H9 (cell line): ENCODE results near the gene GBA2. TPM values are rescaled to one million over a fixed set of nuclear protein-coding genes. Genes with fewer than 3 reads are reported as not detected.

ENCODE experiments used
- DNase-seq: peaks from one replicate; pipeline ENCODE4 v3.0.0-alpha.2; 2017
- H2AFZ ChIP-seq: one replicate; pipeline ENCODE4 v1.6.1; 2013; ENCODE audit warnings: mild to moderate bottlenecking, low read length, control low read depth, moderate library complexity
- H2AK5ac ChIP-seq: 2 replicates; pipeline ENCODE4 v1.6.1; 2013; ENCODE audit warnings: low read length, control low read depth, mixed read lengths; ENCODE audit not compliant: insufficient read length
- H2BK120ac ChIP-seq: one replicate; pipeline ENCODE4 v1.6.1; 2013; ENCODE audit warnings: low read depth, mild to moderate bottlenecking, low read length, control low read depth, inconsistent platforms; ENCODE audit not compliant: poor library complexity, severe bottlenecking
- H2BK12ac ChIP-seq: 2 replicates; pipeline ENCODE4 v1.6.1; 2013; ENCODE audit warnings: low read length, control low read depth, mixed read lengths, low read depth; ENCODE audit not compliant: insufficient read length
- H2BK15ac ChIP-seq: 2 replicates; pipeline ENCODE4 v1.6.1; 2013; ENCODE audit warnings: low read depth, low read length, control low read depth
- H2BK20ac ChIP-seq: one replicate; pipeline ENCODE4 v1.6.1; 2013; ENCODE audit warnings: low read depth, mild to moderate bottlenecking, low read length, control low read depth, inconsistent platforms; ENCODE audit not compliant: poor library complexity, severe bottlenecking
- H2BK5ac ChIP-seq: 2 replicates; pipeline ENCODE4 v1.6.1; 2013; ENCODE audit warnings: low read length, control low read depth, mixed read lengths; ENCODE audit not compliant: insufficient read length
- H3K14ac ChIP-seq: 2 replicates; pipeline ENCODE4 v1.6.1; 2013; ENCODE audit warnings: low read length, control low read depth; ENCODE audit not compliant: insufficient read depth
- H3K18ac ChIP-seq: 2 replicates; pipeline ENCODE4 v1.6.1; 2013; ENCODE audit warnings: low read depth, mild to moderate bottlenecking, mixed read lengths, low read length, control low read depth; ENCODE audit not compliant: insufficient read length
- H3K23ac ChIP-seq: 2 replicates; pipeline ENCODE4 v1.6.1; 2013; ENCODE audit warnings: low read length, control low read depth, mixed read lengths, low read depth; ENCODE audit not compliant: insufficient read length
- H3K23me2 ChIP-seq: 2 replicates; pipeline ENCODE4 v1.6.1; 2013; ENCODE audit warnings: low read depth, mild to moderate bottlenecking, mixed read lengths, low read length, control low read depth; ENCODE audit not compliant: insufficient read length, poor library complexity, severe bottlenecking
- H3K27ac ChIP-seq: 2 replicates; pipeline ENCODE4 v1.5.1; 2013; ENCODE audit warnings: low read length, control low read depth, mixed read lengths, low read depth; ENCODE audit not compliant: insufficient read length
- H3K27me3 ChIP-seq: 2 replicates; pipeline ENCODE4 v1.6.1; 2013; ENCODE audit warnings: low read length, control low read depth, inconsistent platforms; ENCODE audit not compliant: insufficient read depth
- H3K4ac ChIP-seq: 2 replicates; pipeline ENCODE4 v1.6.1; 2013; ENCODE audit warnings: low read depth, mild to moderate bottlenecking, control low read depth, inconsistent platforms, low read length, moderate library complexity
- H3K4me1 ChIP-seq: 2 replicates; pipeline ENCODE4 v1.6.1; 2013; ENCODE audit warnings: low read length, control low read depth, inconsistent platforms; ENCODE audit not compliant: insufficient read depth
- H3K4me2 ChIP-seq: 2 replicates; pipeline ENCODE4 v1.6.1; 2013; ENCODE audit warnings: low read length, control low read depth, mixed read lengths; ENCODE audit not compliant: insufficient read length, insufficient read depth
- H3K56ac ChIP-seq: 2 replicates; pipeline ENCODE4 v1.6.1; 2013; ENCODE audit warnings: low read depth, mild to moderate bottlenecking, mixed read lengths, low read length, control low read depth; ENCODE audit not compliant: insufficient read length
- H3K79me1 ChIP-seq: 2 replicates; pipeline ENCODE4 v1.6.1; 2013; ENCODE audit warnings: low read depth, mild to moderate bottlenecking, moderate library complexity, low read length, control low read depth, inconsistent platforms; ENCODE audit not compliant: insufficient read depth, poor library complexity, severe bottlenecking
- H3K79me2 ChIP-seq: 2 replicates; pipeline ENCODE4 v1.6.1; 2013; ENCODE audit warnings: low read length, control low read depth, inconsistent platforms; ENCODE audit not compliant: insufficient read depth
- H3K9ac ChIP-seq: 2 replicates; pipeline ENCODE4 v1.6.1; 2013; ENCODE audit warnings: low read length, control low read depth, mixed read lengths; ENCODE audit not compliant: insufficient read length; ENCODE audit errors: extremely low read depth
- H3K9me3 ChIP-seq: one replicate; pipeline ENCODE4 v1.6.1; 2013; ENCODE audit warnings: low read depth, low read length, inconsistent platforms; ENCODE audit not compliant: control insufficient read depth
- H3T11ph ChIP-seq: one replicate; pipeline ENCODE4 v1.6.1; 2013; ENCODE audit warnings: mild to moderate bottlenecking, low read length, control low read depth, inconsistent platforms
- H4K20me1 ChIP-seq: one replicate; pipeline ENCODE4 v1.6.1; 2013; ENCODE audit not compliant: control insufficient read depth, insufficient read length, insufficient read depth
- H4K5ac ChIP-seq: 2 replicates; pipeline ENCODE4 v1.6.1; 2013; ENCODE audit warnings: low read depth, mild to moderate bottlenecking, mixed read lengths, low read length, control low read depth; ENCODE audit not compliant: insufficient read length
- H4K8ac ChIP-seq: replicated peaks from 2 replicates; pipeline ENCODE4 v1.6.1; 2013; ENCODE audit warnings: low read length, control low read depth, mixed read lengths, low read depth; ENCODE audit not compliant: insufficient read length
- H4K91ac ChIP-seq: 2 replicates; pipeline ENCODE4 v1.6.1; 2013; ENCODE audit warnings: low read depth, mild to moderate bottlenecking, moderate library complexity, mixed read lengths, low read length, control low read depth; ENCODE audit not compliant: insufficient read length
- H3K27ac Mint-ChIP-seq, 3 experiments: 2 replicates in 2 of 3; 3 replicates in 1 of 3; pipeline ENCODE4 v1.8.0; 2020 to 2021; ENCODE audit warnings: mixed read lengths in 3 of 3, mild to moderate bottlenecking in 1 of 3, moderate library complexity in 1 of 3
- H3K27me3 Mint-ChIP-seq: 2 replicates; pipeline ENCODE4 v1.8.0; 2021; ENCODE audit warnings: low read depth, mild to moderate bottlenecking, moderate library complexity, mixed read lengths
- H3K36me3 Mint-ChIP-seq, 3 experiments: 2 replicates in 2 of 3; 3 replicates in 1 of 3; pipeline ENCODE4 v1.8.0; 2020 to 2021; ENCODE audit warnings: low read depth in 3 of 3, mixed read lengths in 3 of 3; ENCODE audit not compliant: insufficient read depth in 1 of 3
- H3K4me1 Mint-ChIP-seq, 2 experiments: 2 replicates each; pipeline ENCODE4 v1.8.0; 2020; ENCODE audit warnings: mixed read lengths in 2 of 2
- H3K4me3 Mint-ChIP-seq, 2 experiments: 2 replicates in 1 of 2; 3 replicates in 1 of 2; pipeline ENCODE4 v1.8.0; 2020 to 2021; ENCODE audit warnings: mild to moderate bottlenecking in 2 of 2, mixed read lengths in 2 of 2, moderate library complexity in 1 of 2
- H3K9me3 Mint-ChIP-seq, 2 experiments: 2 replicates in 1 of 2; 3 replicates in 1 of 2; pipeline ENCODE4 v1.8.0; 2020; ENCODE audit warnings: mild to moderate bottlenecking in 2 of 2, mixed read lengths in 2 of 2, moderate library complexity in 1 of 2
- CTCF ChIP-seq: fragments of 200-600 bp; sonication (generic); conservative IDR thresholded peaks from 3 replicates; pipeline ENCODE4 v1.8.0; 2021; ENCODE audit warnings: antibody characterized with exemption, mild to moderate bottlenecking
- WGBS: extraction: QIAGEN DNeasy Blood & Tissue Kit; methylation state at CpG from one replicate; pipeline ENCODE4 v1.1.7; 2013; ENCODE audit warnings: missing lambda C conversion rate, low lambda C conversion rate, mixed read lengths; ENCODE audit not compliant: insufficient read length; ENCODE audit errors: extremely low coverage; 5-methylcytosine and 5-hydroxymethylcytosine counted together
- total RNA-seq: library from RNA; stranded (reverse); gene quantifications from 2 replicates; pipeline ENCODE4 v1.2.1, GENCODE V29; 2021

Gene GBA2
- total RNA-seq, 1 experiment from 2014 or later: 103 TPM

DNA sequence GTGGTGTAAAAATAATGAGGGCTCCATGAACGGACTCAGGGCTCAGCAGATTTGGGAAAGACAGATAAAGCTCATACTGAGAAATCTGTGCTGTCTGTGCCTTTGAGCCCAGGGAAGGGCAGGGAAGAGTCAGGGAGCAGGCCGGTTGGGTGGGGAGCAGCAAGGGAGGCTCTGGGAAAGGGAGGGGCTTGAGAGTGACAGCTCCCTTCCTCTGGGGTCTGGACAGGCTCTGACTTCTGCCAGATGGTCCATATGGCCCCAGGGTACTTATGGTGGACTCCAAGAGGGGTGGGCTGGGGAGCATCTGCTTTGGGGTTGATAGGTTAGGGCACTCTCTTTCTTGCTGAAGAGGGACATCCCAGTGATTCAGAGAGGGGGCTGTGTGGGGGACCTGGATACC is 44.4 kb upstream of the GBA2 start:
- Histone ChIP-seq H3K18ac (no peak overlapping the region), H3T11ph (no peak overlapping the region), H4K8ac (no peak overlapping the region), H3K4me2 (no peak overlapping the region), H2BK5ac (no peak overlapping the region), H3K79me1 (no peaks in the 10 kb centered on the region), H2AK5ac (no peak overlapping the region), H3K9ac (no peak overlapping the region), H3K14ac (no peak overlapping the region), H2BK12ac (no peak overlapping the region), H3K4ac (no peak overlapping the region), H4K91ac (no peak overlapping the region), H3K27ac (no peak overlapping the region), H3K56ac (no peak overlapping the region), H2BK120ac (no peak overlapping the region), H4K5ac (no peak overlapping the region), H2BK15ac (no peak overlapping the region), H3K27me3 (no peaks in the 10 kb centered on the region), H3K79me2 (no peaks in the 10 kb centered on the region), H3K23ac (no peak overlapping the region), H3K23me2 (peaks cover 3% of the 10 kb centered on the region), H3K9me3 (no peaks in the 10 kb centered on the region), H4K20me1 (no peaks in the 10 kb centered on the region), H3K4me1 (no peaks in the 10 kb centered on the region), H2BK20ac (no peak overlapping the region), H2AFZ (no peak overlapping the region)
- TF ChIP-seq CTCF: no peak
- no CpG with 5 or more reads among the region's 2 CpGs for WGBS
- Mint-ChIP-seq H3K9me3 (no peaks in the 10 kb centered on the region), H3K4me3 (no peak overlapping the region; a peak in 1 of 5 replicates), H3K4me1 (peaks cover 17 to 22% of the 10 kb centered on the region in 2 experiments), H3K27me3 (peaks cover 4% of the 10 kb centered on the region), H3K27ac (no peak overlapping the region; a peak in 1 of 7 replicates), H3K36me3 (no peaks in the 10 kb centered on the region; a peak in 1 of 7 replicates)
- DNase-seq: no peak
